ENCODE measurements around the gene FBXL7.

The FBXL7 gene

DNA sequence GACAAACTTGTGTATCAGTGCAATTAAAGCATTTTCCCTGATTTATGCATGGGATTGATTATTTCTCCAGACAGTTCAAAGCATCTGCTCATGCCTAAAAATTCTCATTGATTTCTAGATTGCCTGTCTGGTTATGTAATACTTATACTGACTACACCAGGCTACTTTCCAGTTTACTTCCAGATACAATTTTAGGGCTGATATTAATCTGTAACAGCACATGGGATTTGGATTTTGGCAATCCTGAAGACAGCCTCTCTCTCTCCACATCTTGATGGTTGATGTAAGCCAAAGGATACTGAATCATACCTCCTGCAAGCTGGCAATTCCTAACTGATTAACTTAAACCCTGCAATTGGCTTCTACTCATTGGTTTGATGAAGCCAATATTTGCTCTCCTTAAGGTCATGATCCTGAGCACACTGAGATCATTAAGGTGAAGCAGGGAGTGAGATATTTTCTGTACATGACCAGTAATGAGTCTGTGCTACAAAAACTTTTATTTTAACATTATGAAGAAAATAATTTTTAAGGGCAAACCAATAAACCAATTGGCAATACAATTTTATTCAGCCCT, 25.7 kb upstream of the FBXL7 start:
- no peak overlapping the region for H3K4me3 ChIP-seq (ENCODE audit: low read depth, low read length)
- no peak overlapping the region for H3K4me2 ChIP-seq (ENCODE audit: low read length)
- no peak overlapping the region for H3K14ac ChIP-seq (ENCODE audit: low read length)
- no peaks in the 10 kb centered on the region for H3K4me1 ChIP-seq (ENCODE audit: control insufficient read depth in 1 of 2, insufficient read depth in 2 of 2, low read length in 2 of 2)
- no peak overlapping the region for H2BK5ac ChIP-seq (ENCODE audit: low read depth, low read length, poor library complexity)
- no peak overlapping the region for H2BK12ac ChIP-seq (ENCODE audit: low read length)
- no peak overlapping the region for H2AFZ ChIP-seq (ENCODE audit: insufficient read depth, low read length, poor library complexity)
- peaks cover 2% of the 10 kb centered on the region for H3K9me3 ChIP-seq (ENCODE audit: insufficient read depth, low read depth, low read length)
- H2BK120ac ChIP-seq (ENCODE audit: insufficient read depth, low read length, poor library complexity), result no peak overlapping the region
- H3K79me1 ChIP-seq (ENCODE audit: low read length), result no peaks in the 10 kb centered on the region
- H4K12ac ChIP-seq (ENCODE audit: low read depth, low read length), result no peak overlapping the region
- H3K79me2 ChIP-seq (ENCODE audit: control insufficient read depth, insufficient read depth, low read length, poor library complexity), result no peaks in the 10 kb centered on the region
- no peak overlapping the region for H3K9ac ChIP-seq (ENCODE audit: low read length)
- H3K27ac ChIP-seq (ENCODE audit: low read depth, low read length), result no peak overlapping the region
- DNase-seq, result no peak
- H2AK5ac ChIP-seq (ENCODE audit: low read length), result no peak overlapping the region
- H3K27me3 ChIP-seq (ENCODE audit: insufficient read depth, low read length), result no peaks in the 10 kb centered on the region
- H3K23ac ChIP-seq (ENCODE audit: low read length), result no peak overlapping the region
- no peak overlapping the region for H4K8ac ChIP-seq (ENCODE audit: low read depth, low read length)
- no peak overlapping the region for H4K91ac ChIP-seq (ENCODE audit: low read depth, low read length)
- no peak overlapping the region for H3K18ac ChIP-seq (ENCODE audit: low read length)
- H3K4ac ChIP-seq (ENCODE audit: low read depth, low read length), result no peak overlapping the region
- no peaks in the 10 kb centered on the region for H3K36me3 ChIP-seq (ENCODE audit: control insufficient read depth in 1 of 2, insufficient read depth in 2 of 2, low read length in 2 of 2)

DNA sequence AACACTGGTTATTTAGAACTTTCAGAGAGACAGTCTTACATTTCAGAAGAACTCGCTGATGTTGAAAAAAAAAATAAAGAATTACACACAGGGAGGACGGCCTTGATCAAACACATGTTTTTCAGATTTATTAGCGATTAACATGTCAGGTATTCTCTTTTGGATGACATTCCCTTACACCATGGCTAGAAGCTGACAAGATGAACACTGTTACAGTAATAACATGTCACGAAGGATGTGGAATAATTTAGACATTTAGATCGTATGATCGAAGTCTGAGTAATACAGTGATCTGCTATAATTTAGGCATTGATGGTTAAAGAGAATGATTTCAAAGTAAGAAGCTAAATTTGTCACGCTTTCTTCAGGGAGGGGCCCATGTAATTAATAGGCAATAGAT, 24.6 kb upstream of the FBXL7 start:
- no peak overlapping the region for H2BK5ac ChIP-seq (ENCODE audit: low read depth, low read length, poor library complexity)
- WGBS (ENCODE audit: extremely low coverage, insufficient coverage, insufficient read length), result no CpG with 5 or more reads among the region's 7 CpGs
- no peak overlapping the region for H3K4me2 ChIP-seq (ENCODE audit: low read length)
- H3K79me1 ChIP-seq (ENCODE audit: low read length), result no peaks in the 10 kb centered on the region
- H4K12ac ChIP-seq (ENCODE audit: low read depth, low read length), result no peak overlapping the region
- no peak overlapping the region for H4K8ac ChIP-seq (ENCODE audit: low read depth, low read length)
- no peaks in the 10 kb centered on the region for H3K79me2 ChIP-seq (ENCODE audit: control insufficient read depth, insufficient read depth, low read length, poor library complexity)
- no peak overlapping the region for H3K14ac ChIP-seq (ENCODE audit: low read length)
- H3K4ac ChIP-seq (ENCODE audit: low read depth, low read length), result no peak overlapping the region
- no peak overlapping the region for H2BK120ac ChIP-seq (ENCODE audit: insufficient read depth, low read length, poor library complexity)
- H3K4me3 ChIP-seq (ENCODE audit: low read depth, low read length), result no peak overlapping the region
- DNase-seq, result no peak
- H2AFZ ChIP-seq (ENCODE audit: insufficient read depth, low read length, poor library complexity), result no peak overlapping the region
- H2AK5ac ChIP-seq (ENCODE audit: low read length), result no peak overlapping the region
- H3K27me3 ChIP-seq (ENCODE audit: insufficient read depth, low read length), result no peaks in the 10 kb centered on the region
- H3K18ac ChIP-seq (ENCODE audit: low read length), result no peak overlapping the region
- no peak overlapping the region for H4K91ac ChIP-seq (ENCODE audit: low read depth, low read length)
- H3K9me3 ChIP-seq (ENCODE audit: insufficient read depth, low read depth, low read length), result no peaks in the 10 kb centered on the region
- no peaks in the 10 kb centered on the region for H3K36me3 ChIP-seq (ENCODE audit: control insufficient read depth in 1 of 2, insufficient read depth in 2 of 2, low read length in 2 of 2)
- no peak overlapping the region for H3K23ac ChIP-seq (ENCODE audit: low read length)
- no peaks in the 10 kb centered on the region for H3K4me1 ChIP-seq (ENCODE audit: control insufficient read depth in 1 of 2, insufficient read depth in 2 of 2, low read length in 2 of 2)
- H3K9ac ChIP-seq (ENCODE audit: low read length), result no peak overlapping the region
- H3K27ac ChIP-seq (ENCODE audit: low read depth, low read length), result no peak overlapping the region
- no peak overlapping the region for H2BK12ac ChIP-seq (ENCODE audit: low read length)

GRCh38 chr5:15476977-15477376, 23.0 kb upstream of the FBXL7 start:
- H2BK120ac ChIP-seq (ENCODE audit: insufficient read depth, low read length, poor library complexity), result no peak overlapping the region
- H3K79me2 ChIP-seq (ENCODE audit: control insufficient read depth, insufficient read depth, low read length, poor library complexity), result no peaks in the 10 kb centered on the region
- no peak overlapping the region for H2BK12ac ChIP-seq (ENCODE audit: low read length)
- H3K4me3 ChIP-seq (ENCODE audit: low read depth, low read length), result no peak overlapping the region
- no peaks in the 10 kb centered on the region for H3K36me3 ChIP-seq (ENCODE audit: control insufficient read depth in 1 of 2, insufficient read depth in 2 of 2, low read length in 2 of 2)
- H4K91ac ChIP-seq (ENCODE audit: low read depth, low read length), result no peak overlapping the region
- no peak overlapping the region for H3K14ac ChIP-seq (ENCODE audit: low read length)
- H2BK5ac ChIP-seq (ENCODE audit: low read depth, low read length, poor library complexity), result no peak overlapping the region
- H2AFZ ChIP-seq (ENCODE audit: insufficient read depth, low read length, poor library complexity), result no peak overlapping the region
- no peaks in the 10 kb centered on the region for H3K27me3 ChIP-seq (ENCODE audit: insufficient read depth, low read length)
- no peak for DNase-seq
- H3K18ac ChIP-seq (ENCODE audit: low read length), result no peak overlapping the region
- H4K12ac ChIP-seq (ENCODE audit: low read depth, low read length), result no peak overlapping the region
- H3K4ac ChIP-seq (ENCODE audit: low read depth, low read length), result no peak overlapping the region
- H3K79me1 ChIP-seq (ENCODE audit: low read length), result no peaks in the 10 kb centered on the region
- H3K4me2 ChIP-seq (ENCODE audit: low read length), result no peak overlapping the region
- no peak overlapping the region for H3K23ac ChIP-seq (ENCODE audit: low read length)
- H3K9me3 ChIP-seq (ENCODE audit: insufficient read depth, low read depth, low read length), result no peaks in the 10 kb centered on the region
- no peaks in the 10 kb centered on the region for H3K4me1 ChIP-seq (ENCODE audit: control insufficient read depth in 1 of 2, insufficient read depth in 2 of 2, low read length in 2 of 2)
- H3K27ac ChIP-seq (ENCODE audit: low read depth, low read length), result no peak overlapping the region
- WGBS (ENCODE audit: extremely low coverage, insufficient coverage, insufficient read length), result no CpG with 5 or more reads among the region's 3 CpGs
- H2AK5ac ChIP-seq (ENCODE audit: low read length), result no peak overlapping the region
- no peak overlapping the region for H4K8ac ChIP-seq (ENCODE audit: low read depth, low read length)
- H3K9ac ChIP-seq (ENCODE audit: low read length), result no peak overlapping the region

GRCh38 chr5:15480436-15480835, 19.5 kb upstream of the FBXL7 start:
- Histone ChIP-seq H3K79me1 (ENCODE audit: low read length) (no peaks in the 10 kb centered on the region), H3K4me3 (ENCODE audit: low read depth, low read length) (no peak overlapping the region), H3K4me1 (ENCODE audit: control insufficient read depth in 1 of 2, insufficient read depth in 2 of 2, low read length in 2 of 2) (no peaks in the 10 kb centered on the region), H3K4ac (ENCODE audit: low read depth, low read length) (no peak overlapping the region), H3K9me3 (ENCODE audit: insufficient read depth, low read depth, low read length) (no peaks in the 10 kb centered on the region), H2AFZ (ENCODE audit: insufficient read depth, low read length, poor library complexity) (no peak overlapping the region), H4K12ac (ENCODE audit: low read depth, low read length) (no peak overlapping the region), H3K27me3 (ENCODE audit: insufficient read depth, low read length) (no peaks in the 10 kb centered on the region), H3K18ac (ENCODE audit: low read length) (no peak overlapping the region), H3K9ac (ENCODE audit: low read length) (no peak overlapping the region), H3K4me2 (ENCODE audit: low read length) (no peak overlapping the region), H2BK120ac (ENCODE audit: insufficient read depth, low read length, poor library complexity) (no peak overlapping the region), H4K91ac (ENCODE audit: low read depth, low read length) (no peak overlapping the region), H3K27ac (ENCODE audit: low read depth, low read length) (no peak overlapping the region), H2BK5ac (ENCODE audit: low read depth, low read length, poor library complexity) (no peak overlapping the region), H3K14ac (ENCODE audit: low read length) (no peak overlapping the region), H3K79me2 (ENCODE audit: control insufficient read depth, insufficient read depth, low read length, poor library complexity) (no peaks in the 10 kb centered on the region), H2BK12ac (ENCODE audit: low read length) (no peak overlapping the region), H3K36me3 (ENCODE audit: control insufficient read depth in 1 of 2, insufficient read depth in 2 of 2, low read length in 2 of 2) (no peaks in the 10 kb centered on the region), H4K8ac (ENCODE audit: low read depth, low read length) (no peak overlapping the region), H3K23ac (ENCODE audit: low read length) (no peak overlapping the region), H2AK5ac (ENCODE audit: low read length) (no peak overlapping the region)
- no peak for DNase-seq
- whole genome bisulfite sequencing (ENCODE audit: extremely low coverage, insufficient coverage, insufficient read length), result no CpG with 5 or more reads among the region's 2 CpGs
